ENCODE data around the gene PDIA2.

Gene PDIA2

GRCh38 chr16:280991-281659 is 1.8 kb upstream of the PDIA2 start:
- DNase-seq: no peak

- DNase-seq: no peak
Measured at GRCh38 chr16:281660-282255, 1.2 kb upstream of the PDIA2 start.

- DNase-seq: no peak
Measured at GRCh38 chr16:282491-282890, 473 bp upstream of the PDIA2 start.

GRCh38 chr16:284204-285120 is 1.5 kb downstream of the PDIA2 start:
- DNase-seq: no peak

- DNase-seq: no peak
Measured at GRCh38 chr16:285146-286055, 2.4 kb downstream of the PDIA2 start.

- DNase-seq: no peak
Measured at GRCh38 chr16:286491-287297, 3.7 kb downstream of the PDIA2 start.

- no peak for DNase-seq
Measured at GRCh38 chr16:287298-287811, 4.4 kb downstream of the PDIA2 start.

GRCh38 chr16:287981-288920 is 5.3 kb downstream of the PDIA2 start:
- no peak for DNase-seq

GRCh38 chr16:289395-289997 is 6.5 kb downstream of the PDIA2 start:
- no peak for DNase-seq

- DNase-seq: no peak
Measured at GRCh38 chr16:290015-290680, 7.2 kb downstream of the PDIA2 start.

- DNase-seq: no peak
Measured at GRCh38 chr16:290681-291405, 7.9 kb downstream of the PDIA2 start.

- no peak for DNase-seq
Measured at GRCh38 chr16:291539-291938, 8.6 kb downstream of the PDIA2 start.

GRCh38 chr16:293043-293775 is 10.2 kb downstream of the PDIA2 start:
- no peak for DNase-seq

GRCh38 chr16:296276-296675 is 13.3 kb downstream of the PDIA2 start:
- DNase-seq: no peak

- DNase-seq: no peak
Measured at GRCh38 chr16:296806-297510, 14.0 kb downstream of the PDIA2 start.

- DNase-seq: no peak
Measured at GRCh38 chr16:297832-298231, 14.9 kb downstream of the PDIA2 start.

- no peak for DNase-seq
Measured at GRCh38 chr16:301235-301634, 18.3 kb downstream of the PDIA2 start.
